Brain pericyte (primary cell): ENCODE measurements around the gene KMT2E.

Experiments used
- DNase-seq: peaks from one replicate; pipeline ENCODE4 v3.0.0-alpha.2; 2012; ENCODE audit warnings: low read depth, low spot score

KMT2E gene

GRCh38 chr7:105079348-105079747, 65.3 kb downstream of the KMT2E start:
- no peak for DNase-seq

- no peak for DNase-seq
These were observed 70.6 kb downstream of the KMT2E start for GRCh38 chr7:105084581-105084980.

DNA sequence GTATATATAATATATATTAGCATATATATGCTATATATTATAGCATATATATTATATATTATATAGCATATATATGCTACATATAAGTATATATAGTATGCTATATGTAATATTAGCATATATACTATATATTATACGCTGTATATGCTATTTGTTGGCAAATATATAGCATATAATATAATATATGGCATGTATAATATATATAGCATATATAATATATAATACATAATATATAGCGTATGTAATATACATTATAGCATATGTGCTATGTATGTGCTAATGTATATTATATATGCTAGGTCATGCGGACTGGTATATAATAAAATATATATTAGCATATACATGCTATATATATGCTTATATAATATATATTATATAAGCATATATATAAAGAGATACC, 72.8 kb downstream of the KMT2E start:
- DNase-seq, result no peak

DNA sequence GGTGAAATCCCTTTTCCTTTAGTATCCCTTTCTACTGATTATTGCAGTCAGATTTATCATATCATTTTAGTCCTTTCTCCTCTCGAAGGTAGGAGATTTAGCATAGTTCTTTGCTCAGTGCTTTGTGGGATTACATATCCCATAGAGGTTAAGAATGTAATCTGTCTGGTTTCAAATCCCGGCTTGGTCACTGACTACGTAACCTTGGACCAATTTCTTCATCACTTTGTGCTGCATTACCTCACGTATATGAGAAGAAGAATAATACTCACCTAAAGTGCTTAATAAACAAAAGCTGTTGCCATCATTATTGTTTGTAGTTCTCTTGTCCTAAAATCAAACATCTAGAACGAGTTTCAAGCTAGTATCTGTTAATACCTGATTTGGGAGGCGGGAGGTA, 74.0 kb downstream of the KMT2E start:
- DNase-seq, result no peak

- DNase-seq, result no peak
These were observed 74.5 kb downstream of the KMT2E start for GRCh38 chr7:105088456-105088855.

- no peak for DNase-seq
These were observed 81.0 kb downstream of the KMT2E start for GRCh38 chr7:105094966-105095365.

DNA sequence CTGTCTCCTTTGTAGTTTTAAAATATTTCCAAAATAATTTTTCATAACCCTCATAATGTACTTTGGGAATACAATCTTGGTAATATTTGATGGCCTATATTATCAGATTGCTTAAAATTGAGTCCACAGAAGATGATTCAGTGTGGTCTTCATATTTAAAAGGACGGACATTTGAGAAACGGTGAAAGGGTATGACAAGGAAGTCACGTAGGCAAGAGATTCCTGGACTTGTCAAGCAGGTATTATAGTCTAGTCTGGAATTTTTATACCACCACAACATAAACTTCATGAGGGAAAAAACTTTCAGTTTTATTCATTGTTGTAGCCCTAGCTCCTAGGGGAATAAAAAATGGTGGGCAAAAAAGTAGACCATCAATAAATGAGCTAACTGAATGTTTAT, 82.3 kb downstream of the KMT2E start:
- DNase-seq, result no peak

- peak; percentile 27 for DNase-seq
These were observed 83.6 kb downstream of the KMT2E start for GRCh38 chr7:105097619-105098018.

DNA sequence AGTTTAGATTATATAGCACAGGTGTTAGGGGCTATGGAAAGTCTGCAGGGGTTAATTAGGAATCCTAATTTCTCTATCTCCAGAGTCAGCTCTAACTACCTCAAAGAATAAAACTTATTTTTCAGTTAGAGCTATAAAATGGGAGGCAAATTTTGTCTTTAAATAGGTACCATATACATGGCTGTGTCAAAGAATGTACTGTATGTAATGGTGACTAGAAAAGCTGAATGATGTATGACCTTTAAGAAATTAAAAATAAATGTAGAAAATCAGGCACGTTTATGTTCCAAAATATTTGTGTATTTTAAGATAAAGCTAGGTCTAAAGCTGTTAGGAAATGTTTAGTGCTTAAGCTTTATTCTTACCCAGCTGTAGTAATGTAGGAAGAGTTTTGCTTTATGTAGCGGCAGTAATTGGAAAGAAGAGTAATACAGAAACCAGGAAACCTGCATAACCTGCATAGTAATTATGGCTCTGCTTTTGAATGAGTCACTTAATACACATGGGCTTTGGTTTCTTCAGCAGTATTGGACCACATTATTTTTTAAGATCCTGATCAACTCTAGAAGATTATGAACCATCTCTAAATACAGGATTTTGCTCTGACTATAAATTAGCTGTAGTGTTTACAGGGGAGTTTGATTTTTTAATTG, 85.0 kb downstream of the KMT2E start:
- DNase-seq, result no peak

- DNase-seq, result no peak
These were observed 87.9 kb downstream of the KMT2E start for GRCh38 chr7:105101864-105102263.

GRCh38 chr7:105102557-105103352, 88.8 kb downstream of the KMT2E start:
- no peak for DNase-seq

GRCh38 chr7:105105579-105105978, 91.6 kb downstream of the KMT2E start:
- DNase-seq, result no peak

GRCh38 chr7:105106473-105106872, 92.5 kb downstream of the KMT2E start:
- DNase-seq, result no peak

DNA sequence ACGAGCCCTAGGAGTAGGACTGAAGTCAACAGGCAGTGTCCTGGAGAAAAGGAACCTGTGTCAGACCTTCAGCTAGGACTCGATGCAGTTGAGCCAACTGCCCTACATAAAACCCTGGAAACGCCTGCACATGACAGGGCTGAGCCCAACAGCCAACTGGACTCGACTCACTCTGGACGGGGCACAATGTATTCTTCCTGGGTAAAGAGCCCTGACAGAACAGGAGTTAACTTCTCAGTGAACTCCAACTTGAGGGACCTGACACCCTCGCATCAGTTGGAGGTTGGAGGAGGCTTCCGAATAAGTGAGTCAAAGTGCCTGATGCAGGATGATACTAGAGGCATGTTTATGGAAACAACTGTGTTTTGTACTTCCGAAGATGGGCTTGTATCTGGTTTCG, 93.5 kb downstream of the KMT2E start:
- DNase-seq, result no peak

DNA sequence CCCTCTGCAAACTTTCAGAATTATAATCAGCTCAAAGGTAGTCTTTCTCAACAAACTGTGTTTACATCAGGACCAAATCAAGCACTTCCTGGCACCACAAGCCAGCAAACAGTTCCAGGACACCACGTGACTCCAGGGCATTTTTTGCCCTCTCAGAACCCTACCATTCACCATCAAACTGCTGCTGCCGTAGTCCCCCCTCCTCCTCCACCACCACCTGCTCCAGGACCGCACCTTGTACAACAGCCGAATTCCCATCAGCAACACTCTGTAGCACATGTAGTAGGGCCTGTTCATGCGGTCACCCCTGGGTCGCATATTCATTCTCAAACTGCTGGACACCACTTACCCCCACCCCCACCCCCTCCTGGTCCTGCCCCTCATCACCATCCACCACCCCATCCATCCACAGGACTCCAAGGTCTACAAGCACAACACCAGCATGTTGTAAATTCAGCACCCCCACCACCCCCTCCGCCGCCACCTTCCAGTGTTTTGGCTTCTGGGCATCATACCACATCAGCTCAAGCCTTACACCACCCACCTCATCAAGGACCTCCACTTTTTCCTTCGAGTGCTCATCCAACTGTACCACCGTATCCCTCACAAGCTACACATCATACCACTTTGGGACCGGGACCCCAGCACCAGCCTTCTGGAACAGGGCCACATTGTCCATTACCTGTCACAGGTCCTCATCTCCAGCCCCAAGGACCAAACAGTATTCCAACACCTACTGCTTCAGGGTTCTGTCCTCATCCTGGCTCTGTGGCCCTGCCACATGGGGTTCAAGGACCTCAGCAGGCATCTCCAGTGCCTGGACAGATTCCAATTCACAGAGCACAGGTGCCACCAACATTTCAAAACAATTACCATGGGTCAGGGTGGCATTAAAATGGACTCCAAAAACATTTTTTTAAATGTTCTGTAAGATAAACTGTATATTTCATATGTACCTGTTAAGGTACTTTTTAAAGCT, 98.7 kb downstream of the KMT2E start:
- DNase-seq, result no peak

DNA sequence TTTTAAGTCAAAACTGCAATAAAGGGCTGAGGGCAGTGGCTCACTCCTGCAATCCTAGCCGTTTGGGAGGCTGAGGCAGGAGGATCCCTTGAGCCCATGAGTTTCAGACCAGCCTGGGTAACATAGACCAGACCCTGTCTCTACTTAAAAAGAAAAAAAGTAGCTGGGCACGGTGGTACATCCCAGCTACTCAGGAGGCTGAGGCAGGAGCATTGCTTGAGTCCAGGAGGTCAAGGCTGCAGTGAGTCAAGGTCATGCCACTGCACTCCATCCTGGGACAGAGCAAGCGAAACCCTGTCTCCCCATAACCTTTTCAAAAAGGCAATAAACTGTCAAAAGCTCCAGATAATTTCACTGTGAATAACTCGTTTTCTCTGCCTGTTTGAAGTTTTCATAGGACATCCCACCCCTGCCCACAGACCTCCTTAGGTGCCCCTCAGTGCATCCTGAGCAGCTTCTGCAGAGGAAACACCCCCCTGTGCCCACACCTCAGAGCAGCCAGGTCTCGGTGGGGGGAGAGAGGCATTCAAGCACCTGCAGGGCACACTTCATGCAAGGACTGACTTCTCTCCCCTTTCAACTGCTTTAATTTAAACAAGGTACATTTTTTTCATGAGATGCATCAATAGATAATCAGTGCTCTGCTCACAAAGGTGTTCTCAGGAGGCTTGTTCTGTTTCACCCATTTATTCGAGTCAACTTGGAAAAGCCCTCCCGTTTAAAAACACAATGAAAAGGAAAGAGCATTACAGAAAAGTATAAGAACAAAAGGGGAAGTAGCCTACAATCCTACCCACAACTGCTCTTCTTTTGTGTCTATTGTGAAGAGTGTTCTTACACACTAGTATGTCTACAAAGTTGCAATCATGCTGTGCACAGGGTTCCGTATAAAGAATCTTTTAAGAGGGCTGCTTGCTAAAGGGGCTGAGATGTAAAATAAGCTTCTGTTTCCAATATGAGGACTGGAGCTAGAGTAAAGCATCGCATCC, 104.9 kb downstream of the KMT2E start:
- DNase-seq, result no peak

- DNase-seq, result no peak
These were observed 108.6 kb downstream of the KMT2E start for GRCh38 chr7:105122619-105123018.

DNA sequence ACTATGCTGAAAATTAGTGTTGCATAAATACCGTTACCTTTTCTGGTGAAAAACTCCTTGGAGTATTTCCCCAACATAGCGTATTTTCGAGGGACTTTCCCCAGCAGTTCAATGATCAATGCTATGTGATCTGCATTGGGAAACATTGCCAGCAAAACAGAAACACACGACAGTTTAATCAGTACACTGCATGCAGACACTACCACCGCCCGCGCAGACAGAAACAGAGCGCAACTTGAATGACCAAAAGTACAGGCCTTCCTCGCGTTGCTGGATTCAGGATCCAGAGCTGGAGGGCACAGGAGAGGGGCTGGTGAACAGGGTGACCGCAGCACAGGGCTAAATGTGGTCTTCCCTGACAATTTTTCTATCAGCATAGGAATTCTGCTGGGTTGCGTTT, 111.7 kb downstream of the KMT2E start:
- DNase-seq, result no peak

- DNase-seq, result no peak
These were observed 112.5 kb downstream of the KMT2E start for GRCh38 chr7:105126436-105126975.

- no peak for DNase-seq
These were observed 113.2 kb downstream of the KMT2E start for GRCh38 chr7:105127179-105127578.

DNA sequence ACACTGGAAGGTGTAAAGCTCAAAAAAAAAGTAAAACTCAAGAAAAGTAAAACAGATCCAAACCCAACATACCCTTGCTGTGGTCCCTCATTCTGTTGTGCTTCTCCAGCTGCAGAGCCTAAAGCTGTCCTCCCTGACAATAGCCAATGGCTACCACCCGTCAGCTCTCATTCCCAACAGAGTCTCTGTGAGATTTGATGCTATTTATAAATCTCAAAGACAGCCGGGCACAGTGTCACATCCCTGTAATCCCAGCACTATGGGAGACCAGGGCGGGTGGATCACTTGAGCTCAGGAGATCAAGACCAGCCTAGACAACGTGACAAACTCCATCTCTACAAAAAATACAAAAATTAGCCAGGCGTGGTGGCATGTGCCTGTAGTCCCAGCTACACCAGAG, 116.0 kb downstream of the KMT2E start:
- no peak for DNase-seq
